ENCODE measurements around the gene GNG2. TPM values are rescaled to one million over a fixed set of nuclear protein-coding genes. Genes with fewer than 3 reads are reported as not detected.

Gene GNG2
- total and polyA plus RNA-seq, 11 donors = 3.1 to 29.2 (median 7.0) TPM

GRCh38 chr14:51977075-51977474, 116.7 kb downstream of the GNG2 start:
- peaks cover 0 to 15% (median 0%) of the 10 kb centered on the region in 12 donors for H3K4me1 ChIP-seq
- no peaks in the 10 kb centered on the region for H3K27me3 ChIP-seq
- H3K36me3 ChIP-seq = no peaks in the 10 kb centered on the region
- TF ChIP-seq CTCF (IDR thresholded peaks at IDR 0.05) (no peak), POLR2A (IDR thresholded peaks at IDR 0.05) (no peak)
- H3K27ac ChIP-seq = no peak overlapping the region
- no peaks in the 10 kb centered on the region for H3K9me3 ChIP-seq
- ATAC-seq = no peak
- no peak for DNase-seq
- H3K4me3 ChIP-seq = no peak overlapping the region
- intact Hi-C loops (cut with DNase I) = loop anchor here (5.0 to 10.0 kb wide), 11 partner anchors 112 to 702 kb away; partner anchors contain the start of gene GNG2 (in 2 of the 10)
- 82 to 90% (median 88%) methylated on average over 5 of the region's 5 CpGs for WGBS, 4 donors

DNA sequence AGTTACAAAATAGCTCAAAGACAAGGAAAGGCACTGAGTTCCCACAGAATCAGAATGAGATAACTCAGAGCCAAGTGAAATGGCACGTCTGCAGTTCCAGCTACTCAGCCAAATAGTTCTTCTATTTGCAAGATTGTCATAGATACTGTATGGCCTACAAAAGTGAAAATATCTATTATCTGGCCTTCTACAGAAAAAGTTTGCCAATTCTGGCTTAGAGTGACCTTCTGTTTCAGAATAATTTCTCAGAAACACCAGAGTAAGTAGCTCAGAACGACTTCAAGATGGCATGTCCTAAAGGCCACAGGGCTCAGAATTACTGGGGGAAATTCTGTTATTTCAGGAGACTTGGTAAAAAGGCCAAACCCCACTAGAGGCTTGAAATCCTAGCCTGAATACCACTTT, 118.3 kb downstream of the GNG2 start:
- DNase-seq = no peak
- Histone ChIP-seq H3K27ac (peak overlapping the region in 6 of 12 donors; percentile 5 to 46 (median 22)), H3K9me3 (no peaks in the 10 kb centered on the region), H3K4me3 (no peak overlapping the region), H3K4me1 (peaks cover 0 to 15% (median 0%) of the 10 kb centered on the region in 12 donors), H3K27me3 (no peaks in the 10 kb centered on the region), H3K36me3 (no peaks in the 10 kb centered on the region)
- WGBS, 4 donors = 24 to 39% (median 27%) methylated on average over 2 of the region's 2 CpGs
- intact Hi-C loops (cut with DNase I) = loop anchor here (5.0 to 10.0 kb wide), 11 partner anchors 114 to 704 kb away; partner anchors contain the start of gene GNG2 (in 2 of the 10)
- peak in 1 of 4 donors; percentile 35 for ATAC-seq
- TF ChIP-seq CTCF (IDR thresholded peaks at IDR 0.05) (no peak), POLR2A (IDR thresholded peaks at IDR 0.05) (no peak)

DNA sequence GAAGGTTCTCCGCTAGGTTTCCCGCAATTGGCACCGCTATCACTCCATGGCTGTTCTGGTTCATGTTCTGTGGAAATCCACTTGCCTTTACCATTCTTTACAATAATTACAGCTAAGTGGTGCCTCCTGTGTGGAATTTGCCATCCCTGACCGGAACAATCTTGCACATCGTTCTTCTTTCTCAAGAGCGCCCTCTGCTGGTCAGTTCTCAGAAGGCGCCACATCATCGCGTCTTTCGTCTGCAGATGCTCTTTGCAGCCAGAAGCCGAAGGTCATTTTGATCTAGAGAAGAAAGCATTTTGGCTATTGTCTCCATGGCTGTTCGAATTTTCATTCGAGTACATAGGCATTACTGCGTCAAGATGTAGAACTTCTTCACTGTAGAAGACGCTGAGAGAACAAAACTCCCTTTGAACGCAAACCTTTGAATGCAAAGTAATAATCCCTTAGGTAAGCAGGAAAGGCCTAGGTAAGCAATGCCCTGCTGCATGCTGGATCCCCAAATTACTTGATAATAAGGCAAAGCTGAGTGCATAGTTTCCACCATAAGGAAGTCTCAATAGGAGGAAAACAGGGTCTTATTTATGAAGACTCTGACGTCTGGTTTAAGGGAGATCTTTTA, 118.8 kb downstream of the GNG2 start:
- intact Hi-C loops (cut with DNase I) = loop anchor here (5.0 to 10.0 kb wide), 11 partner anchors 114 to 704 kb away; partner anchors contain the start of gene GNG2 (in 2 of the 10)
- Histone ChIP-seq H3K27ac (peak overlapping the region in 6 of 12 donors; percentile 5 to 46 (median 22)), H3K9me3 (no peaks in the 10 kb centered on the region), H3K4me3 (no peak overlapping the region), H3K27me3 (no peaks in the 10 kb centered on the region), H3K36me3 (no peaks in the 10 kb centered on the region), H3K4me1 (peaks cover 0 to 15% (median 0%) of the 10 kb centered on the region in 12 donors)
- no peak for TF ChIP-seq POLR2A (IDR thresholded peaks at IDR 0.05)
- peak; percentile 85 to 98 (median 94) for TF ChIP-seq CTCF (IDR thresholded peaks at IDR 0.05)
- ATAC-seq (peak; percentile 60 to 83 (median 80)), DNase-seq (peak; percentile 74 to 86 (median 82))
- 22 to 24% (median 23%) methylated on average over 17 of the region's 17 CpGs for WGBS, 4 donors

DNA sequence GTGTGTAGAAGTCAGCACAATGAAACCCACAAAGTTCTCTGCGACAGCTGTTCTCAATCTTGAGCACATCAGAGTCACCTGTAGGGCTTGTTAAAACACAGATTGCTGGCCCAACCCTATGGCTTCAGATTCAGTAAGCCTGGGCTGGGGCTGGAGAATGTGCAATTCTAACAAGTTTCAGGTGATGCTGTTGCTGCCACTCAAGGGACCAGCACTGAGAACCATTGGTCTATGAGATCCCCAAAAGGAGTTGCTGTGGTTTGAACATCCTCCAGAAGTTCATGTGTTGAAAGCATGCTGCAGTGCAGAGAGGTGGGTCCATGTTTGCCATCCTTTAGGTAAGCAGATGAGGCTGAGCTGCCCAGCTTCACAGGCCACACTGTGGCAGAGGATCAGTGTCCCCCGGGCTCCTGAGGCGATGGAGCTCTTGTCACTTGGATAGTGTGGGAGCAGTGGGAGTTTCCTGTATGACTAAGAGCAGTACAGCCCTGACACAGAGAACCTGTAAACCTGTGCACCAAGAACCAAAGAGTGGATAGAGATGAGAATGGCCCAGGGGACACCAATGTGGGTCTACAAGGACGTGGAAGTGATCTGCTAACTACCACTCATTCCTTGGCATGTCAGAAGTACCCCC, 120.9 kb downstream of the GNG2 start:
- no peak for TF ChIP-seq CTCF (IDR thresholded peaks at IDR 0.05)
- TF ChIP-seq POLR2A (IDR thresholded peaks at IDR 0.05) = no peak

More for the DNA sequence above, 120.9 kb downstream of the GNG2 start:
- no peak overlapping the region for H3K27ac ChIP-seq
- no peaks in the 10 kb centered on the region for H3K9me3 ChIP-seq
- intact Hi-C loops (cut with DNase I) = loop anchor here in 4 of 10 donors (5.0 to 10.0 kb wide), 2 partner anchors 329 to 697 kb away; partner anchors contain the start of gene FRMD6 (in 1 of the 4)
- ATAC-seq = peak in 1 of 4 donors; percentile 15
- no peak overlapping the region for H3K4me3 ChIP-seq
- DNase-seq = no peak
- H3K4me1 ChIP-seq = peaks cover 0 to 15% (median 0%) of the 10 kb centered on the region in 12 donors
- H3K36me3 ChIP-seq = no peaks in the 10 kb centered on the region
- 85 to 91% (median 88%) methylated on average over 4 of the region's 4 CpGs for WGBS, 4 donors
- H3K27me3 ChIP-seq = no peaks in the 10 kb centered on the region
